Neural progenitor cell (in vitro differentiated cells): ENCODE measurements around the gene FNIP2.

Source experiments
- CTCF ChIP-seq: fragments of 200-600 bp; sonication (generic); IDR thresholded peaks from 2 replicates; pipeline ENCODE4 v1.5.1; 2017; ENCODE audit warnings: antibody characterized with exemption, mild to moderate bottlenecking
- EZH2 ChIP-seq: fragments of 200-600 bp; sonication (generic); IDR thresholded peaks from 2 replicates; pipeline ENCODE4 v1.6.1; 2017; ENCODE audit warnings: antibody characterized with exemption, mild to moderate bottlenecking, moderate library complexity
- EZH2phosphoT487 ChIP-seq: fragments of 200-600 bp; sonication (generic); IDR thresholded peaks from 2 replicates; pipeline ENCODE4 v1.6.1; 2017; ENCODE audit warnings: antibody characterized with exemption

GRCh38 chr4:158912806-158913205 lies 144.0 kb downstream of the FNIP2 start:
- TF ChIP-seq EZH2phosphoT487, result no peak
- no peak for TF ChIP-seq CTCF
- TF ChIP-seq EZH2, result no peak
